Astrocyte of the spinal cord (primary cell): ENCODE data around the gene ZNF592.

ENCODE experiments used
- DNase-seq: peaks from one replicate; pipeline ENCODE4 v3.0.0; 2011; ENCODE audit warnings: low read depth, low spot score
- H3K4me3 ChIP-seq: 2 replicates; pipeline ENCODE4 v1.5.1; 2011; ENCODE audit warnings: low read depth, mild to moderate bottlenecking, low read length, moderate library complexity
- in situ Hi-C: cut with HindIII; loops from 2 replicates; pipeline ENCODE4 v1.10.0; 2017; ENCODE audit warnings: low sequenced_read_pairs
- TF ChIP-seq, protein P1 (sequence below): IDR thresholded peaks from 2 replicates; pipeline ENCODE4 v1.5.1; 2012; ENCODE audit warnings: low read depth, mild to moderate bottlenecking, low read length, inconsistent platforms

Gene ZNF592

DNA sequence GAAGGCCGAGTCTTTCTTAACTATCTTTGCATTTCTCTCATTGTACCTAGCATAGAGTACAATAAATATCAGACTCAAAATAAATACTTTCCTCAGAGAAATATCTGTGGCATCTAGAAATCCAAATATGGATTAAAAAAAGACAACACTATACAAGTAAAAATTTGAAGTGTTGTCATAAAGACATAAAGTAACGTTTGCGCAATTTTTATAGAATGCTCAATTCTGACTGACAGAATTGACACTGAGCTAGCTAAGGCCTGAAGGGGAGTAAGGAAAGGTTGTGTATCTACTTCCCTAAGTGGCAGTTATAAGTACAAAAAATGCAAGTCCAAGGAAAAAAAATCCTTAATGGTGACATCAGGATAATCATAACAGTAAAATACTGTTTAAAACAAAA, 33.6 kb upstream of the ZNF592 start:
- H3K4me3 ChIP-seq: peak overlapping the region; percentile 95
- TF ChIP-seq, protein P1, sequence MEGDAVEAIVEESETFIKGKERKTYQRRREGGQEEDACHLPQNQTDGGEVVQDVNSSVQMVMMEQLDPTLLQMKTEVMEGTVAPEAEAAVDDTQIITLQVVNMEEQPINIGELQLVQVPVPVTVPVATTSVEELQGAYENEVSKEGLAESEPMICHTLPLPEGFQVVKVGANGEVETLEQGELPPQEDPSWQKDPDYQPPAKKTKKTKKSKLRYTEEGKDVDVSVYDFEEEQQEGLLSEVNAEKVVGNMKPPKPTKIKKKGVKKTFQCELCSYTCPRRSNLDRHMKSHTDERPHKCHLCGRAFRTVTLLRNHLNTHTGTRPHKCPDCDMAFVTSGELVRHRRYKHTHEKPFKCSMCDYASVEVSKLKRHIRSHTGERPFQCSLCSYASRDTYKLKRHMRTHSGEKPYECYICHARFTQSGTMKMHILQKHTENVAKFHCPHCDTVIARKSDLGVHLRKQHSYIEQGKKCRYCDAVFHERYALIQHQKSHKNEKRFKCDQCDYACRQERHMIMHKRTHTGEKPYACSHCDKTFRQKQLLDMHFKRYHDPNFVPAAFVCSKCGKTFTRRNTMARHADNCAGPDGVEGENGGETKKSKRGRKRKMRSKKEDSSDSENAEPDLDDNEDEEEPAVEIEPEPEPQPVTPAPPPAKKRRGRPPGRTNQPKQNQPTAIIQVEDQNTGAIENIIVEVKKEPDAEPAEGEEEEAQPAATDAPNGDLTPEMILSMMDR: no peak
- in situ Hi-C loops: no loop called here
- no peak for DNase-seq

DNA sequence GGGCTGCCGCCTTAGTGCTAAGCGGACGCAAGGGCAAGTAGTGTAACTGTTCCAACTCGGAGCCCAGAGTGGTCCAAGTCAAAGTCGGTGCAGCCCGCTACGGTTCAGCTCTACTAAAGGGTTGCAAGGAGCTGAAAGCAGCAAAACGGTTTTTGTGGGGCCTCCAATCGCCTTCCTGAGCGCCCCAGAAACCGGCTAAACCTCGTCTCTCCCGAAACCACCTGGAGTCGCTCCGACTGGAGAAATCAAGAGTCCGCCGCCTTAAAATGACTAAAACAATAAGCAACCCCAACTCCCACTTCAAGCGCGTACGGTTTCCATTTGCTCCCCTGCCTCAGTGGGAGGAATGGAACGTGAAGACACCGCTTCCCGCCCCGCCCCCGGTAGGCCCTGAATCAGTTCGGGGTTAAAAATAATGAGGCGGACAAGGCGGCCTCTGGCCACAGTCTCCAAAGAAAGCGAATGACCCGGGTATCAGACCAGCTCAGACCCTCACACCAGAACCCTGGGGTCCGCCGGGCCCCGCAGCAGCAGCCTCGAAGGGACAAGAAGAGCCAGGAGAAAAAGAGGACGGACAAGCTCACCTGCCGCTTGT, 32.9 kb upstream of the ZNF592 start:
- in situ Hi-C loops: no loop called here
- H3K4me3 ChIP-seq: peak overlapping the region; percentile 95
- DNase-seq: peak; percentile 43

DNA sequence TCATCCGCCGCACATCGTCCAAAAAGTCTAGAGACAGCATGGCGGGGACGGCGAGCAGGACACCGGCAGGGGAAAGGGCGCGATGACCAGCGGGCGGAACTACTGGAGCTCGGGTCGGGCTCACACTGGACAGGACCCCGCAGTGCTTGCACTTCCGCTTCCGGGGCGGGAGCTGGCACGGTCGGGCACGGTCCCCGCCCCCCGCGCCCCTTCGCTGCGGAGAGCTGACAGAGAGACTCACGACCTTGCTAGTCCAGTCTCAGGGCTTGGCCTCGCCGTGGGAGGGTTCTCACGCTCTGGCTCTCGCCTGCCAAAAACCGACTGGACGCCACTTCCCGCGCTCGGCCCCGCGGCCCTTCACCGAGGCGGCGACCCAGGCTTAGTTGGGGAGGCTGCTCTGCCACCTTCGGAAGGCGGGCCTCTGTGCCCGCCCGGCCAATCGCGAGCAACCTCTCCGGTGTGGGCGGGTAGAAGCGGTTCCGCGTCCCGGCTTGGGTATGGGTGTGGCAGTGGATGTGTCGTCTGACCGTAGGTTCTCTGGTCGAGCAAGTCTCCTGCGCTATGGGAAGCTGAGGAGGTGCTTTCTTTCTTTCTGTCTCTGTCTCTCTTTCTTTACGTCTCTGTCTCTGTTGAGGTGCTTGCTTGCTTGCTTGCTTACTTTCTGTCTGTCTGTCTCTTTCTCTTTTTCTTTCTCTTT, 32.2 kb upstream of the ZNF592 start, which contains the start of gene SEC11A:
TSS of gene SEC11A (minus strand) at position 104 of the 697 bp plus-strand sequence. CDS start at position 40, 64 bp downstream.
- TF ChIP-seq, protein P1: no peak
- H3K4me3 ChIP-seq: peak within 1 kb of the TSS; percentile 95
- DNase-seq: peak; percentile 95
- in situ Hi-C loops: no loop called here

More for the DNA sequence above, 32.9 kb upstream of the ZNF592 start:
- TF ChIP-seq, protein P1: no peak

DNA sequence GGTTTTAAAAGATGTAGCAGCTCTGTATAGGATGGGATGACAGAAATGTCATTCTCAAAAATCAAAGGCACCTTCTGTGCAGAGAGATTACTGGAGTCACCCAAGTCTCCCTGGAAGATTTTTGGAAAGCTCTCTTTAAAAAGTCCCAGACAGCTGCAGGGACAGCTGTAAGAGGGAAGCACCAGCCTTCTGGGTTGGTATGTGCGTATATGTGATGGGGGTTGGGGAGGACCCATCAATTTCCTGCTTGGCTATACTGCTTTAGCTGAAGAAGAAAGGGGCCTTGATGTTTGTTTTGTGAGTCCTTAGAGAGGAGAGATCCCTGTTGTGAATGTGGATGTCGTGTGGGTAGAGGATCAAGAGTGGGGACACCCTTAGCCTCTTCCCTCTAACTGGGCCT, 27.0 kb upstream of the ZNF592 start:
- in situ Hi-C loops: no loop called here
- no peak overlapping the region for H3K4me3 ChIP-seq
- TF ChIP-seq, protein P1: no peak
- DNase-seq: no peak

DNA sequence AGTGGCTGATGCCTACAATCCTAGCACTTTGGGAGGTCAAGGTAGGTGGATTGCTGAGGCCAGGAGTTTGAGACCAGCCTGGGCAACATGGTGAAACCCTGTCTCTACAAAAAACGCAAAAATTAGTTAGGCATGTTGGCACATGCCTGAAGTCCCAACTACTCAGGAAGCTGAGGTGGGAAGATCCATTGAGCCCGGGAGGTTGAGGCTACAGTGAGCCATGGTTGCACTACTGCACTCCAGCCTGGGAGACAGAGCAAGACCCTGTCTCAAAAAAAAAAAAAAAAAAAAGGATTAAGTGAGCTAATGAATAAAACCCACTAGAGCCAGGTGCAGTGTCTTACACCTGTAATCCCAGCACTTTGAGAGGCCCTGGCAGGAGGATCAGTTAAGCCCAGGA, 25.8 kb upstream of the ZNF592 start:
- in situ Hi-C loops: no loop called here
- no peak overlapping the region for H3K4me3 ChIP-seq
- TF ChIP-seq, protein P1: no peak
- DNase-seq: no peak

DNA sequence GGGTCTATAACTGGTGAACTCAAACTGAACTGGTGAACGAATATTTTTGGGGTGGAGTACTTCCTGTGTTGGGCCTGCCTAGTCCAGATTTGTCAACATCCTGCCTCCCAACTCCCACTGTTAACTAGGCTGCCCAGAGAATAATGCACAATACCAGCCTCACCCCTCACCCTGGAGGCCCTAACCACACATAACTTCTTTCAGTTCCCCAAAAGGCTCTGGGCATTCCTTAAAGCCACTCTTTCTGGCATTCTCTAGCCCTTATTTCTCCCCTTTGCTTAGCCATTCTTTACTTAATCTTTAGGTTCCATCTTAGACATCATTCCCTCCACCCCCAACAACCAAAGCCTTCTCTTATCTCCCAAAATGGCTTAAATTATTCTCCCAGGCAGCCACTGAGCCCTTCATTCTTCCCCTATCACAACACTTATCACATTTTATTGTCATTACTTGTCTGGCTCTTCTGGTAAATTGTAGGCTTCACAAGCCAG, 23.3 kb upstream of the ZNF592 start:
- H3K4me3 ChIP-seq: no peak overlapping the region
- in situ Hi-C loops: no loop called here
- DNase-seq: no peak
- TF ChIP-seq, protein P1: no peak
